Measurements from ENCODE around the gene DNAJC22.

DNAJC22 gene

GRCh38 chr12:49345051-49345824 lies 1.4 kb upstream of the DNAJC22 start:
- DNase-seq (ENCODE audit: low spot score) = peak; percentile 51

DNA sequence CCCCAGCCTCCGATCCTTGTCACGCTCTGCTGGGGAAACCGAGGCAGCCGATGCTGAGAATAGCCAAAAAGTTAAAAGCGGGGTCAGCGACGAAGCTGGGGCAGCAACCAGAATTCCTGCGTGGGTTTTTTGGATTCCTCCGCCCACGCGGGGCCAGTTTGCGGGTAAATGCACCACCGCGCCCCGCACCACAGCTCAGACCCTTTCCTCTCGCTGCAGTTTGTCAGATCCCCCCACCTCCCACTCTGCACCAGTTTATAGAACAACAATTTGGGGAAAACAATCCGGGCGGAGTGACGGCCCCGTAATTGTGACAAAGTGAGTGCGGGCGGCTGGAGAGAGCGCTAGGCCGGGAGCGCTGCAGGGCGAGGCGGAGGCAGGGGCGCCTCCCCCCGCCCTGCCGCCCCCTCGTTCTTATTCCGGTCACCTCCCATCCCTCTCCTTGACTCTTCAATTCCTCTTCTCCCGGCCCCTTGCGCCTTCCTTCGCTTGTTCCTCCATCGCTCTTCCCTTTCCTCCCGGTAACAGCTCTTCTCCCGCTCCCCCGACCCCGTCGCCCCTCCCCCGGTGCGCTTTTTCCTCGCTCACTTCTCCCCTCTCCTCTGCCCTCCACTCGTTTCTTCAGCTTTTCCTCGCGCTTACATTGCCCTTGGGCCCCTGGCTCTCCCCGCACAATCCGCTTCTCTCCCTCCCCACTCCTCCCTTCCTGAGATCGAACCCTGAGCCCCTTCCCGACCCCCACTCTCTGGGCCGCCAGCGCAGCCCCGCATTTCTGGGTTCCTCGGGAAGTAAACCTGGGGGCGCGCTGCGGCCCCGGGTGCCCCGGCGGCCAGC lies 646 bp upstream of the DNAJC22 start:
- DNase-seq (ENCODE audit: low spot score) = peak; percentile 24

DNA sequence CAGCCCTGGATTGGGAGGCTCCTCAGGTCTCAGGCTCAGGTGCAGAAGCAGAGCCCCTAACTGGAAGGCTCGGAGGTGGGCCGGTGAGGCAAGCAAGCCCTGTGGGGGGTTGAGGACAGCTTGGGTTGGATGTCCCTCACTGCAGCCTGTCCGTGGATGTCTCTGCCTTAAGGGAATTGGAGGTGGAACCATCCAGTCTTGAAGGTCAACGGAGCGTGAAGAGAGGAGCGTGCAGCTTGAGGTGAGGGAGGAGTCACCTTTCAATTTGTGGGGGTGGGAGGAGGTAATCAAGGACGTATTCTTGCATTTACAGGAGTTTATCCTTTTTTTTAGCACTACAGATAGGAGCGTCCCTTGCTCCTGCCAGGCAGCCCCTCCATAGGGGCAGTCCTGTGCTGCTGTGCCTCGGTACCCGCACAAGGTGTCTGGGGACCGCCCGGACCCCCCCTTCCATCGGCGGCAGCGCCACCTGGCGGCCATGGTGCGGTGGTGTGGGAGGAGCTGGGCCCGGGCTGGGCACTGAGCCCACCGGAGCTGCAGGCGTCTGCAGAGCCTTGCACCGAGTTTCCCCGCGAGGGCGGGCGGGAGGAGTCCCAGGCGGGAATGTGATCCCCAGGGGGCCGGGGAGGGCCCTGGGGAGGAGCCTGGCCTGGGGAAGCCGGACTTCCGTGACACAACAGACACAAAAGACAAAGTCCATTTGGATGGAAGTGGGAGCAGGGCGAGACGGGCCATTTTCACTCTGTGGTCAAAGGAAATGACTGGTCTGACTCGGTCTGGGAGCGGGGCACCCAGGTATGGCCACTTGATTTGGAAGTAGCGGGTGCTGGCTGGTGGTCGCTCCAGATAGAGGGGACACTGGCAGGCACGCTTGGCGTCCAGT lies 864 bp downstream of the DNAJC22 start:
- peak; percentile 95 for DNase-seq (ENCODE audit: low spot score)

- peak; percentile 2 for DNase-seq (ENCODE audit: low spot score)
Measured at GRCh38 chr12:49348781-49349180, 2.1 kb downstream of the DNAJC22 start.

GRCh38 chr12:49349266-49349665 lies 2.6 kb downstream of the DNAJC22 start:
- DNase-seq (ENCODE audit: low spot score) = peak; percentile 6

GRCh38 chr12:49352351-49352750 lies 5.7 kb downstream of the DNAJC22 start:
- no peak for DNase-seq (ENCODE audit: low spot score)

- DNase-seq (ENCODE audit: low spot score) = no peak
Measured at GRCh38 chr12:49355913-49356312, 9.2 kb downstream of the DNAJC22 start.

- peak; percentile 65 for DNase-seq (ENCODE audit: low spot score)
Measured at GRCh38 chr12:49357103-49357678, 10.5 kb downstream of the DNAJC22 start.

DNA sequence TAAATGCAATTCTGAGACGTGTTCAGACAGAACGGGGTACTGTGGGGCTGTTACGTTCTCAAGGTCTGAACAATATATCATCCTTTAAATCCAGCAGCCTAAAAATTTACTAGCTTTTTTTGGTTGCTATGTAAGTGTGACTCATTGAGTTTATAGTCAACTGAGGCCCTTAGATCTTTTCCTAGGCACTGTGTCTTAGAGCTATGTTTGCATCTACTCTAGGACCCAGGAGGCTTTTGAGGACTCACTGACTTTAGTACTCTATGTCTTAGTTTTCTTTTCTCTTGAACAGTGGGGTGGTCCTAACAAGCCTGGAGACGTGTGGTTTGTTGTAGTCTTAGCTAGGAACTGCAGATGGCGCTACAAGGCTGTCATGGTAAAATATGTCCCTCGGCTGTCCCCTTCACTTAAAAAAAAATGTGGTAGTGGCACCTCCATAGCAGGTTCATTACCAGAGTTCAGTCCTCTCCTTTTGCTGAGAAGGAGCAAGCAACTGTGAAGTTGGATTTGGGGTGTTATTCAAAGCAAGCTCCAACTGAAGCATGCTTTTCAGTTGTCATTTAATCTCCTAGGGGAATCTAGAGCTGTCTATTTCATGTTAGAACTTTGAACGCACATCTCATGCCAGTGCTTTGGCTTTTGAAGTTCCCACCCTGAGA lies 11.9 kb downstream of the DNAJC22 start:
- peak; percentile 64 for DNase-seq (ENCODE audit: low spot score)

DNA sequence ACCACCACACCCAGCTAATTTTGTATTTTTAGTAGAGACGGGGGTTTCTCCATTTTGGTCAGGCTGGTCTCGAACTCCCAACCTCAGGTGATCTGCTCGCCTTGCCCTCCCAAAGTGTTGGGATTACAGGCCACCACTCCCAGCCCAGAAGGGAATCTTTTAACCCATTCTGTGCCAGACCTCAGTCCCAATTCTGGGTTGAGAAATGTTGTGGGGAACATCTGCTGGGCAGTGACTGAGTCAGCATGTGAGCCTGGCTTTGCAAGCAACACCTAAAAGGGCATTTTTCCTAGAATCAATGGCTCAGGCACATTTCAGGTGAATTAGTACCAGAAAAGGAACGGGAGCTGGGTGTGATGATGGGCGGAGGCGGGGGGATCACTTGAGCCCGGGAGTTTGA lies 13.0 kb downstream of the DNAJC22 start:
- no peak for DNase-seq (ENCODE audit: low spot score)

- no peak for DNase-seq (ENCODE audit: low spot score)
Measured at GRCh38 chr12:49362077-49362476, 15.4 kb downstream of the DNAJC22 start.

DNA sequence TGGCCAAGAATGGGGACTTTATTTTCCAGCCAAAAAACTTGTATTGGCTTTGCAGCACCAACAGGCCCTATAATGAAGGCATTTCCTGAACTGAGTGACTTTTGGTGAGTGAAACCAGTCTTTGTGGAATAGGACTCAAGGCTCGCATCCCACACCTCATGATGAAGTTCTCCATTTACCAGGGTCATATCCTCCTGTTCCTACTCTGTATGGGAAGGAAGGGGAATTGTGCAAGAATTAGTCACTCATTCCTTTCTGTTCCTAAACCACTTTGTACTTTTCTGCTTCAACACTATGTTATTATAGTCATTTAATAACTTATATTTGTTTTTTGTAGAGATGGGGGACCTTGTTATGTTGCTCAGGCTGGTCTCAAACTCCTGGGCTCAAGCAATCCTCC lies 18.3 kb downstream of the DNAJC22 start:
- peak; percentile 47 for DNase-seq (ENCODE audit: low spot score)

- no peak for DNase-seq (ENCODE audit: low spot score)
Measured at GRCh38 chr12:49365542-49365941, 18.9 kb downstream of the DNAJC22 start.

DNA sequence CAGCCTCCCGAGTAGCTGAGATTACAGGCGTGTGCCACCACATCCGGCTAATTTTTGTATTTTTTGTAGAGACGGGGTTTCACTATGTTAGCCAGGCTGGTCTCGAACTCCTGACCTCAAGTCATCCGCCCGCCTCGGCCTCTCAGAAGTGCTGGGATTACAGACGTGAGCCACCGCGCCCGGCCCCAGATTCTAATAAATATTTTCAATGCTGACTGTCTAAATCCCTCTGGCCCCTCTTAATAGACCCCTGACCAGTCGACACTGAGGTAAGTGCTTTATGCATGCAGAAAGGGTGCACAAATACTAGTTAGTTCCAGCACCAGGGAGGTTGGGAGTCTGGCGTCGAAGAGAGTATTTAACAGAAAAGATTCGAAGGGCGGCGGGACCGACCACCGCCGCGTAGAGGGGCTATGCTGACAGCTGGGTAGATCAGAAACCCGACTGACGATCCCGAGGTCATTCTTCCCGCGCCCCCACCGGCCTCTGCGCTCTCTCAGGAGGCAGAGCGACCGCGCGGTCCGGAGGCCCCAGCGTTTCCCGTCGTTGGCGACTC lies 19.5 kb downstream of the DNAJC22 start:
- no peak for DNase-seq (ENCODE audit: low spot score)

DNA sequence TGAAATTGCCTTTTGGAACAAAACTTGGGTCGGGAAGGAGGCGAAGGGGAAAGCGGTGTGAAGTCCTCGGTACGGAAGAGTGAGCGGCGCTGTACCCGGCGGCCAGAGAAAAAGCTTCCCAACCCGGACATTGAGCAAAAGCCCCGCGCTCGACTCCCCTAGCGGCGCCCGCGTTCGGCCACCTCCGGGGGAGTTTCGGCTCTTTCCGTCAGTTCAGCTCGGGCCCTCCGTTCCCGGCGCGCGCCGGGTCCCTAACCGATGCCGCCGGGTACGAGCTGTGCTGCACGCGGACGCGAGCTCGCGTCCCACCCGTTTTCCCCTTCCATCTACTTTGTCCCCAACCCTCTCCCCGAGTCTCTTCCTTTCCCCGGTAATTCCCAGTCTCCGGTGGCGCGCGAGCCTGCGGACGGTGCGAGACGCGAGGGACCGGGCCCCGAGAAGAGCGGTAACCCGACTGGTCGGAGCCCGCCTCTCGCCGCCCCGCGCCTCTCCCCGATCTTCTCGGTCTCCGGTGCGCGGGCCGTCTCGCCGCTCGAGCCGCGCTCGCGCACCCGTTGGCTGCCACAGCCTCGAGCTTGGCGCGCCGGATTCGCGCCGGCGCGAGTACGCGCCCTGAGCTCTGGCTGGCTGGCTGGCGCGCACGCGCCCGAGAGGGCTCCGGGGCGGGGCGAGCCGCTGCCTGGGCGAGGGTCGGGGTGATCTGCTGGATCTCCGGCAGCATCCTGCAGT lies 20.1 kb downstream of the DNAJC22 start:
- DNase-seq (ENCODE audit: low spot score) = peak; percentile 97

- DNase-seq (ENCODE audit: low spot score) = peak; percentile 31
Measured at GRCh38 chr12:49367381-49368239, 20.9 kb downstream of the DNAJC22 start, which contains the start of gene SPATS2. SPATS2 (plus strand) TSS chr12:49367462; CDS start chr12:49461013, 93,551 bp downstream.

DNA sequence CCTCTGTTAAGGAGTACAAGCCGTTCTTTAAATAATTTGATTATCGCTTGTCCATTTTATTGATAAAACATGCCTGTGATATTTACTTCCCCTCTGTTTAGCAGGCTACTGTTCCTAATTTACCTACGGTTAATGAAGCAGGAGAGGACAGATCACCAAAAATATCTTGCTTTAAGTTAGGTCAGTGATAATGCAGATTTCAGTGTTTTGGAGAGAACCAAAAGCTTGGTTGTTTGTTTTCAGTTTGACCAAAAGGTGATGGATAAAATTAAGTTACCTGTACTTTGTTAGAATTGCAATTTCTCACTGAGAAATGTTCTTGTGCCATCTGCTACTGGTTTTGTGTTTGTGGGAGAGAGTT lies 21.5 kb downstream of the DNAJC22 start:
- DNase-seq (ENCODE audit: low spot score) = no peak

GRCh38 chr12:49369411-49370145 lies 22.9 kb downstream of the DNAJC22 start:
- DNase-seq (ENCODE audit: low spot score) = peak; percentile 71

GRCh38 chr12:49370539-49370938 lies 23.9 kb downstream of the DNAJC22 start:
- DNase-seq (ENCODE audit: low spot score) = no peak
